AG04450 (cell line): ENCODE data around the gene C9orf50. TPM values are rescaled to one million over a fixed set of nuclear protein-coding genes. Genes with fewer than 3 reads are reported as not detected.

Experiments used
- CTCF ChIA-PET: fragments of 300-600, 350-600 bp; formaldehyde crosslinking; extraction: SDS; loops from one replicate; lab custom pipeline; 2022; ENCODE audit warnings: antibody characterized with exemption, inconsistent platforms; lab: Charles Lee
- POLR2A ChIA-PET: fragments of 350-600 bp; formaldehyde crosslinking; extraction: SDS; loops from one replicate; lab custom pipeline; 2021; ENCODE audit warnings: antibody characterized with exemption, inconsistent platforms; lab: Yijun Ruan, JAX
- DNase-seq: peaks from one replicate; pipeline ENCODE4 v3.0.0-alpha.2; 2011; ENCODE audit warnings: low read depth, low spot score
- H3K27ac ChIP-seq: one replicate; pipeline ENCODE4 v1.5.1; 2012; ENCODE audit warnings: low read depth, low read length, control low read depth
- H3K27me3 ChIP-seq: one replicate; pipeline ENCODE4 v1.6.0; 2012; ENCODE audit warnings: low read length; ENCODE audit not compliant: control insufficient read depth, insufficient read depth
- H3K4me3 ChIP-seq: 2 replicates; pipeline ENCODE4 v1.5.1; 2011; ENCODE audit warnings: mild to moderate bottlenecking, low read depth, low read length, control low read depth
- H3K9me3 ChIP-seq: 2 replicates; pipeline ENCODE4 v1.5.1; 2012; ENCODE audit warnings: low read length; ENCODE audit not compliant: control insufficient read depth, insufficient read depth
- polyA plus RNA-seq: library from polyadenylated mRNA; depleted of rRNA; stranded (reverse); fragments of >200 nt; gene quantifications from 2 replicates; pipeline ENCODE4 v1.2.3, GENCODE V29; 2011
- TF ChIP-seq, protein P1 (sequence below): IDR thresholded peaks from 2 replicates; pipeline ENCODE4 v1.5.1; 2011; ENCODE audit warnings: low read depth, low read length, control low read depth, inconsistent platforms

C9orf50 gene
- polyA plus RNA-seq, 1 experiment: 0.30 TPM

DNA sequence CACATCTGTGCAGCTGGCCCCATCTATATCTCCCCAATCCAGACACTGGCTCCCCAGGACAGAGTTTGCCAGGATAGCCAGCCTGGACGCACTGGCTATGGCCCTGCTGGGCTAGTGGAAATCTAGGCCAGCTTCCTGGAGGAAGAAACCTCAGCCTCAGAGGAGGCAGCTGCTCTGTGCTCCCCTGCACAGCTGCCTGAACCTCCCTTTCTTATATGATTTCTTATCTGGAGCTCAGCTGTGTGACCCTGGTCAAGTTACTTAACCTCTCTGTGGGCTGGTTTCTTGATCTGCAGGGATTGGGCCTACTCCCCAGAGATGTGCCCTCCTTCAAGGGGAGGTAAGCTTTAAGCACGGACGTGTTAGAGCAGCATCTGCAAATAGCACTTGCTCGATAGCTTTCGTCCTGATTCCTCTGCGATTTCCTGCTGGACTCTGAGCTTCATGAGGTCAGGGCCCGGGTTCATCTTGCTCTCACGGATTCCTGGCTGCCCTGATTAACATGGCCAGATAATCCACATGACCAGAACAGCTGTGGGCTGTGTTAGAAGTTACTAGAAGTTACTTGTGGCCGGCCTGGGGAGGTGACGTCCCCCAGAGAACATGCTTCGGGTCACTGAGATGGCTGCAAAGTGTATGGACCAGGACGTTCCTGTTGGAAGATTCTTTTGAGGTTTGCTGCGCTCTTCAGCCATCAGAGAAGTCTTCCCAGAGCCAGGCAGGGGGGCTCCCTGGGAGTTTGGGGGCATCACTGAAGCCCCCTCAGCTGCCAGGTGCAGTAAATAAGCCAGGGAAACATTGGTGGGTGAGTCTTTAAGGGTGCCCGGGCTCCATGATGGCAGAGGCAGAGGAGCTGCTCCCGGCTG, 14.5 kb downstream of the C9orf50 start:
- no peak overlapping the region for H3K27ac ChIP-seq

DNA sequence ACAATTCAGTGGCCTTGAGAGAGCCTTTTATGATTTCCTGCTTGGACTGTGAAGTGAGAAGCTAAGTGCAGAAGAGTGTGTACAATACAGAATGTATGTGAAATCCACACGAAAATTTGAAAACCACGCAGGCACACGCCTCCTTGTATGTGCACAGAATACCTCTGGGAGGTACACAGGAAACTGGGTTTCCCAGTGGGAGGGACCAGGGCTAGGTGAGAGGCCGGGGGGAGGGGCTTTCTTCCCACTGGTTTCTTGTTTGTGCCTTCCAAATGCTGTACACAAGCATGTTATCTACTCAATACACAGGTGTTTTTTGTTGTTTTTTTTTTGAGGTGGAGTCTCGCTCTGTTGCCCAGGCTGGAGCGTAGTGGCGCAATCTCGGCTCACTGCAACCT, 16.1 kb downstream of the C9orf50 start:
- no peaks in the 10 kb centered on the region for H3K27me3 ChIP-seq
- no peak overlapping the region for H3K4me3 ChIP-seq
- H3K27ac ChIP-seq: no peak overlapping the region
- ChIA-PET CTCF (interaction anchor here (1.3 kb wide), 1 partner anchor 473 kb away, joined by 7 read pairs; no protein-coding TSS in a partner anchor), POLR2A (no interaction called here)
- no peaks in the 10 kb centered on the region; the same call in 1 of the 2 replicates for H3K9me3 ChIP-seq
- no peak for DNase-seq
- TF ChIP-seq, protein P1, sequence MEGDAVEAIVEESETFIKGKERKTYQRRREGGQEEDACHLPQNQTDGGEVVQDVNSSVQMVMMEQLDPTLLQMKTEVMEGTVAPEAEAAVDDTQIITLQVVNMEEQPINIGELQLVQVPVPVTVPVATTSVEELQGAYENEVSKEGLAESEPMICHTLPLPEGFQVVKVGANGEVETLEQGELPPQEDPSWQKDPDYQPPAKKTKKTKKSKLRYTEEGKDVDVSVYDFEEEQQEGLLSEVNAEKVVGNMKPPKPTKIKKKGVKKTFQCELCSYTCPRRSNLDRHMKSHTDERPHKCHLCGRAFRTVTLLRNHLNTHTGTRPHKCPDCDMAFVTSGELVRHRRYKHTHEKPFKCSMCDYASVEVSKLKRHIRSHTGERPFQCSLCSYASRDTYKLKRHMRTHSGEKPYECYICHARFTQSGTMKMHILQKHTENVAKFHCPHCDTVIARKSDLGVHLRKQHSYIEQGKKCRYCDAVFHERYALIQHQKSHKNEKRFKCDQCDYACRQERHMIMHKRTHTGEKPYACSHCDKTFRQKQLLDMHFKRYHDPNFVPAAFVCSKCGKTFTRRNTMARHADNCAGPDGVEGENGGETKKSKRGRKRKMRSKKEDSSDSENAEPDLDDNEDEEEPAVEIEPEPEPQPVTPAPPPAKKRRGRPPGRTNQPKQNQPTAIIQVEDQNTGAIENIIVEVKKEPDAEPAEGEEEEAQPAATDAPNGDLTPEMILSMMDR: no peak

More for the DNA sequence above, 14.5 kb downstream of the C9orf50 start:
- Histone ChIP-seq H3K9me3 (no peaks in the 10 kb centered on the region; the same call in 1 of the 2 replicates), H3K4me3 (no peak overlapping the region), H3K27me3 (no peaks in the 10 kb centered on the region)
- ChIA-PET POLR2A (interaction anchor here (0.7 to 1.5 kb wide), 4 partner anchors 109 to 467 kb away, joined by 3 to 5 read pairs (median 4); partner anchors contain the start of gene IER5L), CTCF (interaction anchor here (1.0 to 2.3 kb wide), 5 partner anchors 18 to 477 kb away, joined by 3 to 9 read pairs (median 3); no protein-coding TSS in a partner anchor)
- no peak for DNase-seq
- TF ChIP-seq, protein P1: no peak

DNA sequence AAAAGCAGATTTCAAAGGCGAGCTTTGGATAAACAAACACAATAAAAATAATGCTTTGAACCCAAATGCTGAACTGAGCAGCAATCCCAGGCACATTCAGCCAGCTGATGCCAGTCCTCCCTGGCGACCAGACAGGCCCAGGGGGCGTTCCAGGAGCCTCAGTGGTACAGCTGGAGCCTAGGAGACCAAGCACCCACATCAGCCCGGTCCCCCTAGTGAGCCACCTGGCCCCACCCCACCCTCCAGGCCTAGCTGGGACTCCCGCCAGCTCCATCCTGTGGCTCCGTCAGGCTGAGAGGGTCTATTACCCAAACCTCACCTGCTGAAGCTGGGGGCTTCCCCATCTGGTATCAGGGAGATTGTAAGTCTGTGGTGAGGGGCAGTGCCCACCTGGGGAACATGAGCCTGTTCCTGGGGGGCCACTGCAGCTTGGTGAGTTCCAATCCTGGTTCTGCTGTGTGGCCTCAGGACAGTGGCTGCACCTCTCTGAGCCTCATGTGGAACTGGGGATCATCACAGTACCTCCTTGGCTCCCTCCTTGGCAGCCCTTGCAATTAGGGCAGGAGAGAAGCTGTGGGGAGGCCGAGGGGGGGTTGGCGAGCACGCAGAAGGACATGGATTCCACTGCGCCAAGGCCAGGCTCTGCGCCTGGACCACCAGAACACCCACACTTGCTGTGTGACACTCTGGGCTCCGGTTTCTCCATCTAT, 16.7 kb downstream of the C9orf50 start:
- CTCF ChIA-PET: interaction anchor here (1.3 kb wide), 1 partner anchor 472 kb away, joined by 7 read pairs; no protein-coding TSS in a partner anchor
- TF ChIP-seq, protein P1: no peak

DNA sequence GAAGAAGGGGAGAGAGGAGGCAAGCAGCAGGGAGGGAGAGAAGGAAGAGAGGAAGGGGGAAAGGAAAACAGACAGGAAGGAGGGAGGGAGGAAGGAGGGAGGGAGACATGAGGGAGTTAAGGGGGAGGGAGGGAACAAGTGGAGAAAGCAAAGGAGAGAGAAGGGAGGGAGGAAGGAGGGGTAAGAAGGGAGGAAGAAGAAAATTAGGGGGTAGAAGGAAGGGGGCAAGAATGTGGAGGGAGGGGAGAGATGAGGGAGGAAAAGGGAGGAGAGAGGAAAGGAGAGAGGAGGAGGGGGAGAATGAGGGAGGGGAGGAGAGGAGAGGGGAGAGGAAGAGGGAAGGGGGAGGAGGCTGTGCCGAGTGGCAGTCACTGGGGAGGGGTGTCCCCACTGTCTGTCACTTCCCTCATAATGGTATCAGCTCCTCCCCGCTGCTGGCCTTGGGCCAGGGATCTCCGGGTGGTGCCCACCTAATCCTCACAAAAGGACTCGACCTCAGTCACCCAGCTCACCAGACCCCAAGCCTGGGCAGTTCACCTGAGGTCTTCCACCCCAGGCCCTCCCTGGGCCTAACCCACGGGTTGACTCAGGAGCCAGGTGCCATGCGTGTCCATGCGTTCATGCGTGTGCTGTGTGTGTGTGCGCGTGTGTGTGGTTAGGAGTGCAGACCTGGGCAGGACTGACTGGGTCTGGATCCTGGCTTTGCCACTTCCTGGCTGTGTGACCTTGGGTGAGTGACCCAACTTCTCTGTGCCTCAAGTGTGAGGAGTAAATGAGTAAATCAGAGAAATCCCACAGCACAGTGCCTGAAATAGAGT, 18.1 kb downstream of the C9orf50 start:
- H3K4me3 ChIP-seq: no peak overlapping the region
- TF ChIP-seq, protein P1: no peak
- H3K27ac ChIP-seq: no peak overlapping the region
- H3K9me3 ChIP-seq: no peaks in the 10 kb centered on the region; the same call in 1 of the 2 replicates
- ChIA-PET POLR2A (interaction anchor here (0.6 kb wide), 1 partner anchor 210 kb away, joined by 3 read pairs; no protein-coding TSS in a partner anchor), CTCF (no interaction called here)
- no peak for DNase-seq
- no peaks in the 10 kb centered on the region for H3K27me3 ChIP-seq

More for the DNA sequence above, 16.7 kb downstream of the C9orf50 start:
- Histone ChIP-seq H3K27me3 (no peaks in the 10 kb centered on the region), H3K27ac (no peak overlapping the region), H3K9me3 (no peaks in the 10 kb centered on the region; the same call in 1 of the 2 replicates), H3K4me3 (no peak overlapping the region)
- POLR2A ChIA-PET: no interaction called here
- no peak for DNase-seq
